Spinal cord (tissue), 10 donors: ENCODE data around the gene BTBD9. TPM values are rescaled to one million over a fixed set of nuclear protein-coding genes. Genes with fewer than 3 reads are reported as not detected.

ENCODE experiments used
- DNase-seq, 6 donors: peaks; one replicate each; pipeline versions ENCODE4 v3.0.0 to v3.0.0-alpha.2; 2013 to 2015; ENCODE audit warnings: low spot score in 6 of 6, low read depth in 4 of 6
- H3K27ac ChIP-seq: one replicate; pipeline ENCODE4 v1.5.1; 2013; ENCODE audit warnings: low read depth, low read length, control low read depth
- H3K27me3 ChIP-seq: one replicate; pipeline ENCODE4 v1.6.1; 2013; ENCODE audit warnings: low read length; ENCODE audit not compliant: control insufficient read depth, insufficient read depth
- H3K36me3 ChIP-seq: one replicate; pipeline ENCODE4 v1.6.1; 2013; ENCODE audit warnings: low read length; ENCODE audit not compliant: control insufficient read depth, insufficient read depth
- H3K4me1 ChIP-seq: one replicate; pipeline ENCODE4 v1.6.1; 2013; ENCODE audit warnings: low read length; ENCODE audit not compliant: control insufficient read depth, insufficient read depth
- H3K4me3 ChIP-seq: one replicate; pipeline ENCODE4 v1.5.1; 2013; ENCODE audit warnings: low read depth, low read length, control low read depth
- H3K9me3 ChIP-seq: one replicate; pipeline ENCODE4 v1.6.1; 2013; ENCODE audit warnings: low read length; ENCODE audit not compliant: control insufficient read depth, insufficient read depth
- WGBS: methylation state at CpG from one replicate; pipeline ENCODE4 v1.1.5; 2013; ENCODE audit warnings: missing lambda C conversion rate; ENCODE audit not compliant: insufficient coverage; 5-methylcytosine and 5-hydroxymethylcytosine counted together
- polyA plus RNA-seq, 2 donors: library from polyadenylated mRNA; unstranded; fragments of 120-200 nt; gene quantifications; one replicate each; pipeline ENCODE4 v1.2.1, GENCODE V29; 2013; ENCODE audit not compliant: insufficient read length in 2 of 2
- total RNA-seq, 2 donors: library from RNA; depleted of rRNA in 1 of 2; stranded (reverse); fragments of 120-200 nt in 1 of 2; fragments of >200 nt in 1 of 2; gene quantifications; one replicate each; pipeline versions ENCODE4 v1.2.3 to v1.2.4, GENCODE V29; 2013 to 2014
- donor health status: healthy.

Gene BTBD9
- total and polyA plus RNA-seq, 4 donors = 14.6 to 38.6 (median 16.9) TPM

GRCh38 chr6:38155144-38155543, 484.6 kb downstream of the BTBD9 start:
- DNase-seq = no peak
- H3K9me3 ChIP-seq = no peaks in the 10 kb centered on the region
- no peak overlapping the region for H3K4me3 ChIP-seq
- WGBS = 92% methylated on average over 7 of the region's 9 CpGs
- H3K27me3 ChIP-seq = no peaks in the 10 kb centered on the region
- H3K4me1 ChIP-seq = peaks cover 32% of the 10 kb centered on the region
- H3K27ac ChIP-seq = peak overlapping the region; percentile 37
- H3K36me3 ChIP-seq = peaks cover 45% of the 10 kb centered on the region

- H3K9me3 ChIP-seq = no peaks in the 10 kb centered on the region
These were observed 485.0 kb downstream of the BTBD9 start for GRCh38 chr6:38154731-38155130.

GRCh38 chr6:38153798-38154345, 485.9 kb downstream of the BTBD9 start:
- DNase-seq = no peak
- WGBS = 62% methylated on average over 14 of the region's 16 CpGs
- Histone ChIP-seq H3K4me1 (peaks cover 40% of the 10 kb centered on the region), H3K9me3 (no peaks in the 10 kb centered on the region), H3K27me3 (no peaks in the 10 kb centered on the region), H3K4me3 (no peak overlapping the region), H3K27ac (no peak overlapping the region), H3K36me3 (peaks cover 41% of the 10 kb centered on the region)

More at GRCh38 chr6:38154731-38155130, 485.0 kb downstream of the BTBD9 start:
- no peaks in the 10 kb centered on the region for H3K27me3 ChIP-seq
- 81% methylated on average over 6 of the region's 8 CpGs for WGBS
- peaks cover 45% of the 10 kb centered on the region for H3K36me3 ChIP-seq
- no peak for DNase-seq
- no peak overlapping the region for H3K27ac ChIP-seq
- no peak overlapping the region for H3K4me3 ChIP-seq
- peaks cover 32% of the 10 kb centered on the region for H3K4me1 ChIP-seq

- no peak for DNase-seq
- H3K4me1 ChIP-seq = peaks cover 41% of the 10 kb centered on the region
- no peak overlapping the region for H3K27ac ChIP-seq
- no peaks in the 10 kb centered on the region for H3K27me3 ChIP-seq
- 94% methylated on average over 13 of the region's 23 CpGs for WGBS
- no peak overlapping the region for H3K4me3 ChIP-seq
- peaks cover 40% of the 10 kb centered on the region for H3K36me3 ChIP-seq
- H3K9me3 ChIP-seq = no peaks in the 10 kb centered on the region
These were observed 486.5 kb downstream of the BTBD9 start for GRCh38 chr6:38153076-38153797.

GRCh38 chr6:38152620-38153019, 487.1 kb downstream of the BTBD9 start:
- 100% methylated on average over 2 of the region's 8 CpGs for WGBS
- Histone ChIP-seq H3K4me1 (peaks cover 41% of the 10 kb centered on the region), H3K27me3 (no peaks in the 10 kb centered on the region), H3K36me3 (peaks cover 40% of the 10 kb centered on the region), H3K4me3 (no peak overlapping the region), H3K9me3 (no peaks in the 10 kb centered on the region), H3K27ac (no peak overlapping the region)
- DNase-seq = no peak

- Histone ChIP-seq H3K36me3 (peaks cover 38% of the 10 kb centered on the region), H3K27me3 (no peaks in the 10 kb centered on the region), H3K4me1 (peaks cover 41% of the 10 kb centered on the region), H3K4me3 (no peak overlapping the region), H3K9me3 (no peaks in the 10 kb centered on the region), H3K27ac (no peak overlapping the region)
- 95% methylated on average over 20 of the region's 22 CpGs for WGBS
- no peak for DNase-seq
These were observed 487.9 kb downstream of the BTBD9 start for GRCh38 chr6:38151580-38152500.

GRCh38 chr6:38150681-38151296, 488.9 kb downstream of the BTBD9 start:
- 83% methylated on average over 11 of the region's 11 CpGs for WGBS
- no peaks in the 10 kb centered on the region for H3K9me3 ChIP-seq
- no peaks in the 10 kb centered on the region for H3K27me3 ChIP-seq
- H3K4me3 ChIP-seq = no peak overlapping the region
- no peak for DNase-seq
- peaks cover 38% of the 10 kb centered on the region for H3K36me3 ChIP-seq
- H3K27ac ChIP-seq = no peak overlapping the region
- peaks cover 41% of the 10 kb centered on the region for H3K4me1 ChIP-seq

- Histone ChIP-seq H3K9me3 (no peaks in the 10 kb centered on the region), H3K27ac (no peak overlapping the region), H3K36me3 (peaks cover 32% of the 10 kb centered on the region), H3K27me3 (no peaks in the 10 kb centered on the region), H3K4me3 (no peak overlapping the region), H3K4me1 (peaks cover 34% of the 10 kb centered on the region)
- no peak for DNase-seq
- 76% methylated on average over 2 of the region's 3 CpGs for WGBS
These were observed 489.7 kb downstream of the BTBD9 start for GRCh38 chr6:38150021-38150420.

- WGBS = no CpG with 5 or more reads among the region's 2 CpGs
- no peaks in the 10 kb centered on the region for H3K27me3 ChIP-seq
- no peaks in the 10 kb centered on the region for H3K9me3 ChIP-seq
- H3K36me3 ChIP-seq = peaks cover 28% of the 10 kb centered on the region
- DNase-seq = peak in 1 of 6 donors; percentile 83
- H3K4me3 ChIP-seq = no peak overlapping the region
- no peak overlapping the region for H3K27ac ChIP-seq
- H3K4me1 ChIP-seq = peaks cover 30% of the 10 kb centered on the region
These were observed 490.2 kb downstream of the BTBD9 start for GRCh38 chr6:38149531-38149930.
